Activated CD4-positive, alpha-beta memory T cell treated with anti-CD3 and anti-CD28 coated beads, Interleukin-2, amount 10 ng/mL, durations not matched to agents 7 days and 5 days (primary cell): ENCODE results near the gene STARD9. TPM values are rescaled to one million over a fixed set of nuclear protein-coding genes. Genes with fewer than 3 reads are reported as not detected.
"Not testable (repeated sequence)": the region's sequence is repeated elsewhere in the genome, so short reads cannot be mapped to it uniquely, and the experiment has no call there.

Source experiments
- CTCF ChIA-PET: fragments of 350-600 bp; sonication (Branson Sonifier 250); formaldehyde crosslinking; loops from one replicate; lab custom pipeline; 2021; ENCODE audit warnings: antibody characterized with exemption, inconsistent platforms; lab: Charles Lee
- POLR2A ChIA-PET: fragments of 350-600 bp; sonication (Branson Sonifier 250); formaldehyde crosslinking; loops from one replicate; lab custom pipeline; 2021; ENCODE audit warnings: antibody characterized with exemption; lab: Charles Lee
- DNase-seq: peaks from one replicate; pipeline ENCODE4 v3.0.0-alpha.2; 2020
- H3K27ac Mint-ChIP-seq: one replicate; pipeline ENCODE4 v1.8.0; 2021; ENCODE audit warnings: mild to moderate bottlenecking, mixed read lengths
- H3K27me3 Mint-ChIP-seq: one replicate; pipeline ENCODE4 v1.8.0; 2021; ENCODE audit warnings: mixed read lengths
- H3K36me3 Mint-ChIP-seq: one replicate; pipeline ENCODE4 v1.8.0; 2021; ENCODE audit warnings: low read depth, mixed read lengths
- H3K4me1 Mint-ChIP-seq: one replicate; pipeline ENCODE4 v1.8.0; 2021; ENCODE audit warnings: mixed read lengths
- H3K4me3 Mint-ChIP-seq: one replicate; pipeline ENCODE4 v1.8.0; 2021; ENCODE audit warnings: mild to moderate bottlenecking, mixed read lengths
- H3K9me3 Mint-ChIP-seq: one replicate; pipeline ENCODE4 v1.8.0; 2021; ENCODE audit warnings: mixed read lengths
- total RNA-seq, 2 experiments: library from RNA; stranded (reverse); gene quantifications; one replicate each; pipeline ENCODE4 v1.2.3, GENCODE V29; 2021

Gene STARD9
- 1 to 10 TPM; 8.2 TPM for total RNA-seq

GRCh38 chr15:42575188-42576039 is at the start of gene STARD9:
Gene STARD9, plus strand, starts transcription at chr15:42575606. Its CDS starts 110 bp downstream, at chr15:42575716.
- Mint-ChIP-seq H3K9me3 (no peaks in the 10 kb centered on the region), H3K4me3 (peak within 1 kb of the TSS; percentile 90), H3K27ac (peak within 1 kb of the TSS; percentile 69), H3K36me3 (peaks cover 4% of the 10 kb centered on the region), H3K4me1 (peaks cover 29% of the 10 kb centered on the region), H3K27me3 (peaks cover 24% of the 10 kb centered on the region)
- DNase-seq: peak; percentile 96
- ChIA-PET POLR2A (interaction anchor here (0.7 to 6.9 kb wide), 13 partner anchors 13 to 465 kb away, joined by 3 to 42 read pairs (median 4); partner anchors contain the start of genes GANC, HAUS2, LRRC57 and SNAP23), CTCF (interaction anchor here (1.0 to 1.5 kb wide), 4 partner anchors 16 to 74 kb away, joined by 3 to 5 read pairs (median 4); no protein-coding TSS in a partner anchor)

- no peak for DNase-seq
- POLR2A ChIA-PET: no interaction called here
- Mint-ChIP-seq H3K4me3 (no peak overlapping the region), H3K36me3 (peaks cover 36% of the 10 kb centered on the region), H3K4me1 (peaks cover 2% of the 10 kb centered on the region), H3K9me3 (no peaks in the 10 kb centered on the region), H3K27ac (no peak overlapping the region), H3K27me3 (no peaks in the 10 kb centered on the region)
- CTCF ChIA-PET: no interaction called here
These were observed 46.4 kb upstream of the STARD9 start for GRCh38 chr15:42528970-42529369.

GRCh38 chr15:42533246-42533645 is 42.2 kb upstream of the STARD9 start:
- Mint-ChIP-seq H3K4me3 (no peak overlapping the region), H3K27ac (no peak overlapping the region), H3K27me3 (no peaks in the 10 kb centered on the region), H3K36me3 (peaks cover 58% of the 10 kb centered on the region), H3K4me1 (peaks cover 2% of the 10 kb centered on the region), H3K9me3 (no peaks in the 10 kb centered on the region)
- CTCF ChIA-PET: interaction anchor here (1.1 kb wide), 1 partner anchor 118 kb away, joined by 3 read pairs; no protein-coding TSS in a partner anchor
- POLR2A ChIA-PET: interaction anchor here (1.8 kb wide), 1 partner anchor 16 kb away, joined by 10 read pairs; the partner anchor contains the start of genes HAUS2 and LRRC57
- DNase-seq: no peak

- ChIA-PET POLR2A (interaction anchor here (0.7 to 4.1 kb wide), 2 partner anchors 50 to 51 kb away, joined by 4 to 32 read pairs; partner anchors contain the start of gene SNAP23), CTCF (interaction anchor here (1.0 kb wide), 1 partner anchor 8 kb away, joined by 3 read pairs; no protein-coding TSS in a partner anchor)
- Mint-ChIP-seq H3K36me3 (peaks cover 56% of the 10 kb centered on the region), H3K4me1 (peaks cover 44% of the 10 kb centered on the region), H3K9me3 (no peaks in the 10 kb centered on the region), H3K27ac (peak overlapping the region; percentile 29), H3K4me3 (no peak overlapping the region), H3K27me3 (no peaks in the 10 kb centered on the region)
- no peak for DNase-seq
These were observed 30.4 kb upstream of the STARD9 start for GRCh38 chr15:42544853-42545629.

DNA sequence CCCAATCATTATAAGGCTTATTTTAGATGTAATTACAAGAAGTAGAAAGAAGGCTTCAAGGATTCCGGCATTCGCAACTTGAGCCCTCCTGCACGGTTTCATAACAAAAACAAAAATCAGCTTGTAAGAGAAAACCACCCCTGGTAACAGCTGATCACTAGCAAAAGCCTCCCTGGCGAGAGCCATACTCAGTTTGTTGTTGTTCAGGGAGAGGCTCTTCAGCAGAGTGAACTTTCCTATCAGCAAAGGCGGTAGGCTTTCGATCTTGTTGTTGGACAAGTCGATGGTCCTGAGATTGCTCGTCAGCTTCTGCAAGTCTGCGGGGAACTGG is 27.5 kb upstream of the STARD9 start:
- Mint-ChIP-seq H3K9me3 (no peaks in the 10 kb centered on the region), H3K27me3 (no peaks in the 10 kb centered on the region), H3K4me3 (peak overlapping the region; percentile 90), H3K4me1 (peaks cover 59% of the 10 kb centered on the region), H3K27ac (peak overlapping the region; percentile 87), H3K36me3 (peaks cover 52% of the 10 kb centered on the region)
- ChIA-PET CTCF (interaction anchor here (0.9 to 3.6 kb wide), 6 partner anchors 13 to 57 kb away, joined by 3 to 13 read pairs (median 4); partner anchors contain the start of gene ZNF106), POLR2A (interaction anchor here (0.8 to 4.1 kb wide), 18 partner anchors 9 to 578 kb away, joined by 3 to 44 read pairs (median 8); partner anchors contain the start of genes GANC, SNAP23, STARD9 and TMEM87A)
- DNase-seq: no peak

GRCh38 chr15:42548249-42549031 is 27.0 kb upstream of the STARD9 start, which contains the start of the genes HAUS2 and LRRC57:
Gene HAUS2, plus strand, starts transcription at chr15:42548838. Its CDS starts 35 bp downstream, at chr15:42548873.
Gene LRRC57, minus strand, starts transcription at chr15:42548793. Its CDS starts 359 bp downstream, at chr15:42548434.
- peaks cover 50% of the 10 kb centered on the region for H3K36me3 Mint-ChIP-seq
- peak within 1 kb of the TSS; percentile 87 for H3K27ac Mint-ChIP-seq
- ChIA-PET POLR2A (interaction anchor here (0.8 to 4.1 kb wide), 21 partner anchors 9 to 579 kb away, joined by 3 to 44 read pairs (median 5); partner anchors contain the start of genes CDAN1, GANC, SNAP23 and STARD9), CTCF (interaction anchor here (0.9 to 3.6 kb wide), 7 partner anchors 13 to 57 kb away, joined by 3 to 13 read pairs (median 4); partner anchors contain the start of gene ZNF106)
- peak; percentile 89 for DNase-seq
- H3K4me3 Mint-ChIP-seq: peak within 1 kb of the TSS; percentile 90
- H3K9me3 Mint-ChIP-seq: no peaks in the 10 kb centered on the region
- no peaks in the 10 kb centered on the region for H3K27me3 Mint-ChIP-seq
- peaks cover 60% of the 10 kb centered on the region for H3K4me1 Mint-ChIP-seq

DNA sequence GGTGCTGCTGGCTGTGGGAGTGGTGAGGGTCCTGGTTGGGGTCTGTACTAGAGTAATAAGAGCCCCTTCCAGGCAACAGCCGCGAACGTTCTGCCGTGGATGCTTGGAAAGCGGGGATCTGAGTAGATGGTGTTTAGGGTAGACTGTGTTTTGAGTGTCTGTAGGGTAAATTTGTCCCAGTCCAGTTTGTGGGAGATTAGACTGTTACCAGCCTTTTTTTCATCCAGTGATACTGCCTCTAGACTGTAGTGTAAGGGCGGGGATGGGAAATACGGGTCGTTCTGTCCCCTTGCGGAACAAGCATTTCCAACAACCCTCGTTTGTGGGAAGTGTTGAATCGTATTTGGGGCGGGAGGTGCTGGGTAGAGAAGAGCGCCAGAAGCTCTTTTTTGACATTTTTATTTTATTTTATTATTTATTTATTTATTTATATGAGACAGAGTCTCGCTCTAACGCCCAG is 26.3 kb upstream of the STARD9 start:
- CTCF ChIA-PET: interaction anchor here (1.0 to 3.6 kb wide), 2 partner anchors 28 to 32 kb away, joined by 3 to 13 read pairs; no protein-coding TSS in a partner anchor
- POLR2A ChIA-PET: interaction anchor here (1.0 to 4.1 kb wide), 14 partner anchors 12 to 276 kb away, joined by 3 to 44 read pairs (median 12); partner anchors contain the start of genes CDAN1, SNAP23, STARD9 and ZNF106
- no peaks in the 10 kb centered on the region for H3K27me3 Mint-ChIP-seq
- peak overlapping the region; percentile 87 for H3K27ac Mint-ChIP-seq
- H3K9me3 Mint-ChIP-seq: no peaks in the 10 kb centered on the region
- H3K4me3 Mint-ChIP-seq: peak overlapping the region; percentile 90
- DNase-seq: no peak
- peaks cover 45% of the 10 kb centered on the region for H3K36me3 Mint-ChIP-seq
- H3K4me1 Mint-ChIP-seq: peaks cover 66% of the 10 kb centered on the region

GRCh38 chr15:42549741-42550392 is 25.5 kb upstream of the STARD9 start:
- CTCF ChIA-PET: no interaction called here
- POLR2A ChIA-PET: interaction anchor here (1.0 to 4.0 kb wide), 11 partner anchors 13 to 276 kb away, joined by 3 to 44 read pairs (median 10); partner anchors contain the start of genes CDAN1, STARD9 and ZNF106

DNA sequence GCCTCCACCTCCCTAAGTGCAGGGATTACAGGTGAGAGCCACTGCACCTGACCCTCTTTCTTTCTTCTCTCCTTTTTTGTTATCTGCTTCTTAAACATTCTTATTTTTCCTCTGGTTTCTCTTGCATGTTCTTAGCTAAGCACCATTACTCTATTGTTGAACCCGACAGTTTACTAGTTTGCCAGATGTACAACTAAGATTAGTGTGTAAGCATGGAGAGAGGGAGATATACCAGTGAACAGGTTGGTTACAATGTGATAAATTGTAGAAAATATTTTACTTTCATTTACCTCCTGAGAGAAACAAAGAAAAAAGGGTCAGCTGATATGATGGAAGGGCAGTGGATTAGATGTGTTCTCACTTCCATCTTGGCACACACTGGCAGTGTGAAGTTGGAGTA is 21.9 kb upstream of the STARD9 start:
- Mint-ChIP-seq H3K9me3 (no peaks in the 10 kb centered on the region), H3K4me3 (no peak overlapping the region), H3K36me3 (peaks cover 24% of the 10 kb centered on the region), H3K27ac (no peak overlapping the region), H3K4me1 (peaks cover 38% of the 10 kb centered on the region), H3K27me3 (no peaks in the 10 kb centered on the region)
- CTCF ChIA-PET: no interaction called here
- POLR2A ChIA-PET: interaction anchor here (1.1 to 1.6 kb wide), 2 partner anchors 12 to 22 kb away, joined by 3 to 6 read pairs; partner anchors contain the start of gene STARD9
- no peak for DNase-seq

More at GRCh38 chr15:42549741-42550392, 25.5 kb upstream of the STARD9 start:
- DNase-seq: no peak
- peak overlapping the region; percentile 90 for H3K4me3 Mint-ChIP-seq
- no peaks in the 10 kb centered on the region for H3K27me3 Mint-ChIP-seq
- no peaks in the 10 kb centered on the region for H3K9me3 Mint-ChIP-seq
- peaks cover 44% of the 10 kb centered on the region for H3K36me3 Mint-ChIP-seq
- peaks cover 66% of the 10 kb centered on the region for H3K4me1 Mint-ChIP-seq
- peak overlapping the region; percentile 58 for H3K27ac Mint-ChIP-seq

GRCh38 chr15:42556550-42557207 is 18.7 kb upstream of the STARD9 start:
- peaks cover 19% of the 10 kb centered on the region for H3K4me1 Mint-ChIP-seq
- H3K4me3 Mint-ChIP-seq, H3K27ac Mint-ChIP-seq, H3K27me3 Mint-ChIP-seq, H3K9me3 Mint-ChIP-seq, CTCF ChIA-PET, DNase-seq: not testable (repeated sequence)
- POLR2A ChIA-PET: interaction anchor here (0.6 to 1.5 kb wide), 2 partner anchors 9 to 80 kb away, joined by 3 read pairs; no protein-coding TSS in a partner anchor
- H3K36me3 Mint-ChIP-seq: peaks cover 35% of the 10 kb centered on the region
